Hepatocyte (in vitro differentiated cells): ENCODE results near the gene GFY.

Source experiments
- EZH2 ChIP-seq: fragments of 200-600 bp; sonication (generic); IDR thresholded peaks from 2 replicates; pipeline ENCODE4 v1.6.1; 2016; ENCODE audit warnings: antibody characterized with exemption, mild to moderate bottlenecking, borderline replicate concordance
- EZH2phosphoT487 ChIP-seq: fragments of 200-600 bp; sonication (generic); IDR thresholded peaks from one replicate; pipeline ENCODE4 v1.6.1; 2018; ENCODE audit warnings: antibody characterized with exemption, mild to moderate bottlenecking, low read depth, moderate library complexity; ENCODE audit not compliant: unreplicated experiment, severe bottlenecking
- TF ChIP-seq, protein P1 (sequence below): fragments of 200-600 bp; sonication (generic); IDR thresholded peaks from 2 replicates; pipeline ENCODE4 v1.5.1; 2016; ENCODE audit warnings: antibody characterized with exemption, mild to moderate bottlenecking; ENCODE audit not compliant: poor library complexity

DNA sequence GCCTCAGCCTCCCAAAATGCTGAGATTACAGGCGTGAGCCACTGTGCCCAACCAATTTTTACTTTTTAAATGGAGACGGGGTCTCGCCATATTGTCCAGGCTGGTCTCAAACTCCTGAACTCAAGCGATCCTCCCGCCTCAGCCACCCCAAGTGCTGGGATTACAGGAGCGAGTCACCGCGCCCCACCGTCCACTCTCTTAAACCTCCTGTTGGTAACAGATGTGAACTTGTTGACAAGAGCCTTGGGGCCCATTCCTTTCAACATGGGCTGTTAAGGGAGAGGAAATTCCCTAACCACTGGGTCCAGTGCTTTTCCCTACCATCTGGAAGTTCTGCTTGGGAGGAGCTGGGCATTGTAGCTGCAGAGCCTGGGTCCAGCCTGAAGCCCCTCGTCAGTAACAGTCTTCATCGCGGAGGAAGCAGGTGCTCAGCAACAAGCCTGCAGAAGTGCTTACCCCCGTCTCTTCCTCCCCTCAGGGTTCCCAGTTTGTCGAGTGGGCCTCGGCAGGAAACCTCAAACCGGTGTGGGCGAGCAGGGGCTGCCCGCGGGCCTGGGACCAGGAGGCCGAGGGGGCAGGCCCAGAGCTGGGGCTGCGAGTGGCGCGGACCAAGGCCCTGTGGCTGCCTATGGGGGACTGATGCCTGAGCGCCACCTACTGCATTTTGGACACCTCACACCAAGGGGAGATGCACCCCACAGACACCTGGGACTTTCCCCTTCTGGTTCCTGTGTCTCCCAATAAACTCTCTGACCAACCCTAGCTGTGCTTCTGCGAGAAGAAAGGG, 44.8 kb downstream of the GFY start:
- TF ChIP-seq, protein P1, sequence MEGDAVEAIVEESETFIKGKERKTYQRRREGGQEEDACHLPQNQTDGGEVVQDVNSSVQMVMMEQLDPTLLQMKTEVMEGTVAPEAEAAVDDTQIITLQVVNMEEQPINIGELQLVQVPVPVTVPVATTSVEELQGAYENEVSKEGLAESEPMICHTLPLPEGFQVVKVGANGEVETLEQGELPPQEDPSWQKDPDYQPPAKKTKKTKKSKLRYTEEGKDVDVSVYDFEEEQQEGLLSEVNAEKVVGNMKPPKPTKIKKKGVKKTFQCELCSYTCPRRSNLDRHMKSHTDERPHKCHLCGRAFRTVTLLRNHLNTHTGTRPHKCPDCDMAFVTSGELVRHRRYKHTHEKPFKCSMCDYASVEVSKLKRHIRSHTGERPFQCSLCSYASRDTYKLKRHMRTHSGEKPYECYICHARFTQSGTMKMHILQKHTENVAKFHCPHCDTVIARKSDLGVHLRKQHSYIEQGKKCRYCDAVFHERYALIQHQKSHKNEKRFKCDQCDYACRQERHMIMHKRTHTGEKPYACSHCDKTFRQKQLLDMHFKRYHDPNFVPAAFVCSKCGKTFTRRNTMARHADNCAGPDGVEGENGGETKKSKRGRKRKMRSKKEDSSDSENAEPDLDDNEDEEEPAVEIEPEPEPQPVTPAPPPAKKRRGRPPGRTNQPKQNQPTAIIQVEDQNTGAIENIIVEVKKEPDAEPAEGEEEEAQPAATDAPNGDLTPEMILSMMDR: no peak
- TF ChIP-seq EZH2phosphoT487 (no peak), EZH2 (no peak)
